GM21528 (cell line): ENCODE results near the gene CLCN3.
"Not testable (repeated sequence)": the region's sequence is repeated elsewhere in the genome, so short reads cannot be mapped to it uniquely, and the experiment has no call there.

Experiments used
- ATAC-seq: cut with Tn5 transposase; IDR thresholded peaks from one replicate; pipeline ENCODE4 v1.9.1; 2021; ENCODE audit warnings: mild to moderate bottlenecking, moderate library complexity; ENCODE audit not compliant: unreplicated experiment, low FRiP score

CLCN3 gene

GRCh38 chr4:169650227-169650936, 30.0 kb downstream of the CLCN3 start:
- no peak for ATAC-seq

- ATAC-seq, result no peak
Observed at GRCh38 chr4:169652535-169652934, 32.2 kb downstream of the CLCN3 start.

DNA sequence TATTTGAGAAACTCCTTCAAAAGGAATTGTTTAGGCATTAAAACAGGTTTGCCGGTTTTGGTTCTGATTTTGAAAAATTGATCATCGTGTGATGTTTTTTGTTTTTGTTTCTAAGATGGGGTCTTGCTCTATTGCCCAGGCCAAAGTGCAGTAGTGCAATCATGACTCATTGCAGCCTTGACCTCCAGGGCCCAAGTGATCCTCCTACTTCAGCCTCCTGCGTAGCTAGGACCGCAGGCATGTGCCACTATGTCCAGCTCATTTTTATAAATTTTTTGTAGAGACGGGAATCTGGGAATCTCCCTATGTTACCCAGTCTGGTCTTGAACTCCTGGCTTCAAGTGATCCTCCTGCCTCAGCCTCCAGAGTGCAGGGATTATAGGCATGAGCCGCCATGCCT, 35.0 kb downstream of the CLCN3 start:
- ATAC-seq, result no peak

DNA sequence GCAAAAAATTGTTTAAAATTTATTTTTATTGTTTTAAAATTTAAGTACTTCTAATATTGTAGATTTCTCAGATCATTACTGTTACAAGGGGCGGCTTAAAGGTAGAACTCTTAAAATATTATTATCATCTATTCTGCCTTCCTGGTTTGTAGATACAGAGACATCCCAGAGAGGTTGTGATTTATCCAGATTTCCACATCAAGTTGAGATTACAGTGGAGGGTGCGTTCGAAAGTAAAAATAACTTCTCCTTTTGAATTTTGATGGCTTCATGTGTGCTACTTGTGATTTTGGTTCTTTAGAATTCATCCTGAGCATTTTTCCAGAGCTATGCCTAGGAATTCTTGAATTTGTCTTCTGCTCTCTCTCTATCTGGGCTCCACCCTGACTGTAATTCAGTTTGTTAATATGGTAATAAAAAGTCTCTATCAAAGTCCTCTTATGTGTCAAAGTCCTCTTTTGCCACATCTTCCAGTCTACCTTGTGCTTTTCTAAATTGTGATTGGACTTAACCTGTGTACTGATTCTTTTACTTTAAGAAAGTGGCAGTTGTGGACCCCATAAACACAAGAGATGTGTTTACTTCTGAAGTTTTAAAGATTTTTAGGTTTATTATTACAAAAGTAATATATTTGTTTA, 37.2 kb downstream of the CLCN3 start:
- no peak for ATAC-seq

DNA sequence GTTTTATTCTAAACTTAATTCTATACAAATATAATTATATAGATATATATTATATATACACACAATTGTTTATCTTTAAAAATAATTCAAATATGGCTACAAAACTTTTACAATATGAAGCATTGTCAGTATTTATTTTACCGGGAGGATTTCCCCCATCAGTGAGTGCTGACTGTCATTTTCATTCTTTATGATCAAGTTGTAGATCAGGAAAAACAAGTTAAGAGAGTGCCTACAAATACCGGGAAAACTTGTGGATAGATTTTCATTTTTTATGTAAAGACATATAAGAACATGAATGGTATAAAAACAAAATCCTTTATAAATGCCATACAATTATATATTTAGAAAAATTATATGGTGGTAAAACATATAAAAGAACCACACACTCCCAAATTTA, 37.8 kb downstream of the CLCN3 start:
- no peak for ATAC-seq

GRCh38 chr4:169658975-169659715, 38.8 kb downstream of the CLCN3 start:
- ATAC-seq, result no peak

- ATAC-seq, result peak; percentile 98
Observed at GRCh38 chr4:169659716-169660670, 39.6 kb downstream of the CLCN3 start.

GRCh38 chr4:169660929-169661328, 40.6 kb downstream of the CLCN3 start:
- no peak for ATAC-seq

DNA sequence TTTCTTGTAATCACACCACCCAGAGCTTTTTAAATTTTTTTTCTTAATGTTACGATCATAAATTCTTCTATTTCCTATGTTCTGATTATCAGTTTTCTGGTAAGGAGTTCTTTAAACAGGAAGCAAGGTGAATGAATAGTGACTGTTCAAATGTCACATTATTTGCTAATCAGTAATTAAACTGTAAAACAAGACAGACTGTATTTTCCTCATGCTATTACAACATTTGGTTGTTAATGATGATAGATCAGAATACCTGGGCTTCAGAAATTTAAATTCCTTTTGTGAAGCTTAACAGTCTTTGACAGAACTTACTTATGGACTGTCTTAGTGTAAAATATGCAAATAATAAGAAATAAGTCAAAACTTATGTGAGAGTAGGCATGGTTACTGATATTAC, 41.4 kb downstream of the CLCN3 start:
- ATAC-seq, result no peak

DNA sequence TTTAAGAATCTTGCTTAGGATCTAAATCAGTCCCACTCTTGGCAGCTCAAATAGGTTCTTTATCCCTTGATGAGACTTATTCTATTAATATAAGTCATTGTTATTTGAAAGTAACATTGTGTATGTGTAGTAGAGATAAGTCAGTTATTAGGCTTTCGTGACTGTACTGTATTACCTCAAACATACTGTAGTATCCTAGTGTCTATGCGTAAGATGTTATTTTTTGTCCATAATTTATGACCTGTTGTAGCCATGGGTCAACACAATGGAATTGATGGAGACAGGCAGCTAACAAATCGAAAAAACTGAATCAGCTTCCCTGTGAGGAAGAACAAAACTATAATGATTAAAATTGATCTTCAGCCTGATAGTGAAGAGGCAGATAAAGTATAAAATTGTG, 41.8 kb downstream of the CLCN3 start:
- ATAC-seq, result no peak

DNA sequence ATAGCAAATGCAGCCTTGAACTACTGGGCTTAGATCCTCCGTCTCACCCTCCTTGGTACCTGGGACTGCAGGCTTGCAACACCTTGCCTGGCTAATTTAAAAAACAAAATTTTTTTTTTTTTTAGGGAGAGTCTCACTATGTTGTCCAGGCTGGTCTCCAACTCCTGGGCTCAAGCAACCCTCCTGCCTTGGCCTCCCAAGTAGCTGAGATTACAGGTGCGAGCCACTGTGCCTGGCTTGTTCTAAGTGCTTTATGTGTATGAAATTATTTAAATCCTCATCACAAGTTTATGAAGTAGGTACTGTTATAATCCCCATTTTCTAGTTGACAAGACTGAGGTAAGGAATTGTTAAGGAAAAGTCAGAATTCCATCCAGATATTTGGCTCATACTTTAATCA, 43.0 kb downstream of the CLCN3 start:
- ATAC-seq, result no peak

- no peak for ATAC-seq
Observed at GRCh38 chr4:169663831-169664230, 43.5 kb downstream of the CLCN3 start.

GRCh38 chr4:169664615-169665014, 44.2 kb downstream of the CLCN3 start:
- no peak for ATAC-seq

GRCh38 chr4:169665046-169665737, 44.8 kb downstream of the CLCN3 start:
- ATAC-seq, result no peak

DNA sequence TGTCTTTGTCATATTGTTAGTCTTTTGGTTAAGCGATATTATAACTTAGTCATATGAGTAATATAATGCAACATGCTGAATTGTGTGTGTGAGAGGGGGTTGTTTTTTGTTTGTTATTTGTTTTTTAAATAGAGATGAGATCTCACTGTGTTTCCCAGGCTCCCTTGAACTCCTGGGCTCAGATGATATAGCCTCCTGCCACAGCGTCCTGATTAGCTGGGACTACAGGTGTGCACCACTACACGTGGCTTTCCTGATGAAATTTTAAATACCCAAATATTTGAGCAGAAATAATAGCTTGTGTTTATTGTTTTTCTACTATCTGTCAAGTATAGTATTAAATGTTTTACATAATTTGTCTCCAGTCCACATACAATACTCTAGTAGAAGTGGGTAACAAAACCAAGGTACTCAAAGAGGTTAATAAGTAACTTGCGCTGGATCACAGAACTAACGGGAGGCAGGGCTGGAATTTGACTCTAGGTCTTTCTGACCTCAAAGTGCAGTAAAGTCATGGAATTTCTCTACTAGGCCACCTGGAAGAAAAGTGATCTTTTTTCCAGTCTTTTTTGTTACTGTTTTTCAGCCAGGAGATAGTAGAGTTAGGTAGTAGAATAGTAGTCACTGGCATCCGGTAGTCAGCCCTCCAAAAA, 47.8 kb downstream of the CLCN3 start:
- ATAC-seq, result no peak

DNA sequence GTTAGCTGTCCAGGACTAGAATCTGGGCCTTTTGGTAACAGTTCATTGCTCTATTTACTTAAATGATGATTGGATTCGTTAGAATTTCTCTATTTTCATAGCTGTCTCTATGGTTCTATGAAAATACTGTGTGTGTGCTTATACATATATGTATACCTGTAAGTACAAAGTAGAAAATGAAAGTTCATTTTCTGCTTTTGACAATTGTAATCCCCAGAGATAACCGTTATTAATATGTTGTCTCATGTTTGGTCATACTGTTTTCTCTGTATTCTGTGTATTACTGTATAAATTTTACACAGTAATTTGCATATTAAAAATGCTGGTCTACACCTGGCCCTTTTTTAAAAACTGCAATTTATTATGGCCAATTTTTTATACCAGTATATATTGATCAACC, 55.4 kb downstream of the CLCN3 start:
- ATAC-seq, result peak; percentile 54

DNA sequence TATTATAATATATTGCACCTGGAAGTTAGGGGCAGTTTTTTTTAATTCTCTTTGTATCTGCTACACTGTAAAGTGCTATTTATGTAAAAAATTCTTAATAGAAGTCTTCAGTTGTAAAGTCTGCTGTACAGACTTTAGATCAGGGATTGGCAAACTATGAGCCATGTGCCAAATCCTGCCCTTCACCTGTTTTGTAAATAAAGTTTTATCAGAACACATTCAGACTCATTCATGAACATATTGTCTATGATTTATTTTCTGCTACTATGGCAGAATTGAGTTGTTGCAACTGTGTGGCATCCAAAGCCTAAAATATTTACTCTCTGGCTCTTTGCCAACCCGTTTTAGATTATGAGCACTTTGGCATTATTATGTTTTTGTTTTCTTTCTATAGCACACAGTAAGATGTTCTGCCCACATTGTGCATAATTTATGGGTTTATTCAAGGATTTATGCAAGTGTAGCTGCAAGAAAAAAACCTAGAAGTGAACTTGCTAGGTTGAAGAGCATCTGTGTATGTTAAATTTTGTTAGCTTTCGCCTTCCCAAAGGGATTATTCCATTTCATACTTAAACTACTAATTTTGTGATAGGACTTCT, 56.9 kb downstream of the CLCN3 start:
- no peak for ATAC-seq

DNA sequence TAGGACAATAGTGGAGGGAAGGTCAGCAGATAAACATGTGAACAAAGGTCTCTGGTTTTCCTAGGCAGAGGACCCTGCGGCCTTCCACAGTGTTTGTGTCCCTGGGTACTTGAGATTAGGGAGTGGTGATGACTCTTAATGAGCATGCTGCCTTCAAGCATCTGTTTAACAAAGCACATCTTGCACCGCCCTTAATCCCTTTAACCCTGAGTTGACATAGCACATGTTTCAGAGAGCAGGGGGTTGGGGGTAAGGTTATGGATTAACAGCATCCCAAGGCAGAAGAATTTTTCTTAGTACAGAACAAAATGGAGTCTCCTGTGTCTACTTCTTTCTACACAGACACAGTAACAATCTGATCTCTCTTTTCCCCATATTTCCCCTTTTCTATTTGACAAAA, 58.1 kb downstream of the CLCN3 start:
- ATAC-seq, result not testable (repeated sequence)

- not testable (repeated sequence) for ATAC-seq
Observed at GRCh38 chr4:169678951-169679591, 58.7 kb downstream of the CLCN3 start.
